ENCODE measurements around the gene KLF5.

GRCh38 chr13:73082471-73082870, 23.7 kb downstream of the KLF5 start:
- TF ChIP-seq, protein P1, sequence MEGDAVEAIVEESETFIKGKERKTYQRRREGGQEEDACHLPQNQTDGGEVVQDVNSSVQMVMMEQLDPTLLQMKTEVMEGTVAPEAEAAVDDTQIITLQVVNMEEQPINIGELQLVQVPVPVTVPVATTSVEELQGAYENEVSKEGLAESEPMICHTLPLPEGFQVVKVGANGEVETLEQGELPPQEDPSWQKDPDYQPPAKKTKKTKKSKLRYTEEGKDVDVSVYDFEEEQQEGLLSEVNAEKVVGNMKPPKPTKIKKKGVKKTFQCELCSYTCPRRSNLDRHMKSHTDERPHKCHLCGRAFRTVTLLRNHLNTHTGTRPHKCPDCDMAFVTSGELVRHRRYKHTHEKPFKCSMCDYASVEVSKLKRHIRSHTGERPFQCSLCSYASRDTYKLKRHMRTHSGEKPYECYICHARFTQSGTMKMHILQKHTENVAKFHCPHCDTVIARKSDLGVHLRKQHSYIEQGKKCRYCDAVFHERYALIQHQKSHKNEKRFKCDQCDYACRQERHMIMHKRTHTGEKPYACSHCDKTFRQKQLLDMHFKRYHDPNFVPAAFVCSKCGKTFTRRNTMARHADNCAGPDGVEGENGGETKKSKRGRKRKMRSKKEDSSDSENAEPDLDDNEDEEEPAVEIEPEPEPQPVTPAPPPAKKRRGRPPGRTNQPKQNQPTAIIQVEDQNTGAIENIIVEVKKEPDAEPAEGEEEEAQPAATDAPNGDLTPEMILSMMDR (IDR thresholded peaks at IDR 0.05; ENCODE audit: low read depth, low read length, poor library complexity, severe bottlenecking), result no peak
- no peak for TF ChIP-seq EZH2phosphoT487 (IDR thresholded peaks at IDR 0.05; ENCODE audit: borderline replicate concordance, low read length)

Measured in DOHH2 (cell line).